Left ventricle myocardium superior (tissue), 1 donor: ENCODE data around the gene ADAMTS1. TPM values are rescaled to one million over a fixed set of nuclear protein-coding genes. Genes with fewer than 3 reads are reported as not detected.

ENCODE experiments used
- ATAC-seq: fragments of 200-7000 bp; cut with Tn5 transposase; one replicate; pipeline ENCODE4 v1.9.1; 2020; ENCODE audit warnings: mild to moderate bottlenecking, moderate library complexity
- DNase-seq: peaks from one replicate; pipeline ENCODE4 v3.0.0-alpha.2; 2020
- intact Hi-C: fragments of 100-400 bp; cut with micrococcal nuclease; formaldehyde crosslinking; loops from one replicate; pipeline ENCODE4 v1.11.0; 2022
- total RNA-seq: library from RNA; stranded (reverse); fragmentation: NEBNext Ultra II Directional; extraction: Animal tissue kit (Norgen Biotek cat#: 25700); gene quantifications from one replicate; pipeline ENCODE4 v1.2.1, GENCODE V29; 2021
- donor health status: DM: no; HTN: yes; CAD: no; lungs with severe emphysema.

Gene ADAMTS1
- total RNA-seq, 1 donor from 2014 or later: 41.8 TPM

- peak; percentile 22 for DNase-seq
- intact Hi-C loops: loop anchor here (2.0 to 10.0 kb wide), 3 partner anchors 1198 to 1900 kb away; no protein-coding TSS in a partner anchor
- no peak for ATAC-seq
Observed at GRCh38 chr21:26847002-26847401, 1.8 kb upstream of the ADAMTS1 start.

DNA sequence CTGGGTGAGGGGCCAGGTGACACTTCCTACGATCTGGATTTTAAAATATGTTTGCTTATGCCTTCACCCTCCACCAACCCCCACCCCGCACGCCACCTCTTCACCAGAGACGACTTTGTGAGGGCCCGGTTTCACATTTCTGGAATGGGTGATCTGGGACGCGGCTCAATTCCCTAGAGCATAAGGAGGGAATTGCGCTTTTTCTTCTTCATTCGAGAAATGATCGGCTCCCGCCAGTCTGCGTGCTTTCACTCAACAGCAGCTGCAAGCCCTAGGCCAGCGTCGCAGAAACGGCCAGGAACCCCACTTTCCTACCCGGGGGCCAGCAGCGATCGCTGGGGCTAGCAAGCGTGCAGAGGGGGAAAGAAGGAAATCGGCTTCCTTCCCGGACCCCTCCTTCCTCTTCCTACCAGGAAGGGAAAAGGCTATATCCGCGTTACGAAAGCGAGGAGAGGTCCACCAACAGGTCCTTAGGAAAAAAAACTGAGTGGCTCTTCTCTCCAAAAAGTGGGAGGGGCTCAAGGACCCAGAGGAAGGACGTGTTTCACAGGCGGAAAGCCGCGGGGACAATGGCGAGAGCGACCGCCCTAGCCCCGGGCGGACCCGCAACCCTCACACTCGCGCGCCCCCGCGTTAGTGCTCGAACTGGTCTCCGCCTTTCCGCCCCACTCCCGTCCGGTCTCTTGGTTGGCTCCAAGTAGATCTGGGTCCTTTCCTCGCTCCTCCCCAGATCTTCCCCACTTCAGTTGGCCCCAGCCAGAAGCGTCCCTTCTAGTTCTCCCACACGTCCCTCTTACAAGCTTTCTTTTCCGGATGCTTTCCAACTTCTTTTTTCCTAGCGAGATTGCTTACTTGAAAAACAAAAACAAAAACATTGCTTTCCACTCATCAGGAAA lies 1.1 kb upstream of the ADAMTS1 start:
- ATAC-seq: peak; percentile 46
- intact Hi-C loops: loop anchor here (2.0 to 10.0 kb wide), 3 partner anchors 1199 to 1901 kb away; no protein-coding TSS in a partner anchor
- DNase-seq: peak; percentile 91

GRCh38 chr21:26845759-26846035 lies 488 bp upstream of the ADAMTS1 start:
- ATAC-seq (no peak), DNase-seq (no peak)
- intact Hi-C loops: loop anchor here (2.0 to 10.0 kb wide), 3 partner anchors 1199 to 1902 kb away; no protein-coding TSS in a partner anchor

GRCh38 chr21:26844258-26845065 lies 747 bp downstream of the ADAMTS1 start:
- peak; percentile 82 for DNase-seq
- intact Hi-C loops: loop anchor here (5.0 to 10.0 kb wide), 2 partner anchors 1200 to 1903 kb away; no protein-coding TSS in a partner anchor
- ATAC-seq: peak; percentile 63

GRCh38 chr21:26843933-26844257 lies 1.3 kb downstream of the ADAMTS1 start:
- intact Hi-C loops: loop anchor here (10.0 kb wide), 1 partner anchor 1201 kb away; no protein-coding TSS in a partner anchor
- DNase-seq (no peak), ATAC-seq (peak; percentile 1)

GRCh38 chr21:26842974-26843932 lies 2.0 kb downstream of the ADAMTS1 start:
- intact Hi-C loops: loop anchor here (10.0 kb wide), 1 partner anchor 1202 kb away; no protein-coding TSS in a partner anchor
- DNase-seq: peak; percentile 96
- ATAC-seq: peak; percentile 59

DNA sequence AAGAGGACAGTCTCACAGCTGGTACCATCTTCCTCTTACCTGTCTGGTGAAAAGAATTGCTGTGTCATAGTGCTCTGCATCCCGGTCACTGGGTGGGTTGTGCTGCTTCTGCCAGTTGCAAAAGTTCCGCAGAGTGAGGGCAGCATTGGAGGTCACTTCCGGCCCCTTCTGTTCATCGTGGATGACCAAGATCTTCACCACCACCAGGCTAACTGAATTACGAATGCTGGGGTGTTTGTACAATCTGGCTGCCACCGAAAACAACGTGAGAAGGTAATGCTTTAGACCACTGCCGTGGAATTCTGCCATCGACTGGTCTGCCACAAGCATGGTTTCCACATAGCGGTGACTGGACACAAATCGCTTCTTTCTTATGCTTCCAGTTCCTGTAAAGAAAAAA lies 2.9 kb downstream of the ADAMTS1 start:
- no peak for ATAC-seq
- no peak for DNase-seq
- intact Hi-C loops: loop anchor here (10.0 kb wide), 1 partner anchor 1203 kb away; no protein-coding TSS in a partner anchor

DNA sequence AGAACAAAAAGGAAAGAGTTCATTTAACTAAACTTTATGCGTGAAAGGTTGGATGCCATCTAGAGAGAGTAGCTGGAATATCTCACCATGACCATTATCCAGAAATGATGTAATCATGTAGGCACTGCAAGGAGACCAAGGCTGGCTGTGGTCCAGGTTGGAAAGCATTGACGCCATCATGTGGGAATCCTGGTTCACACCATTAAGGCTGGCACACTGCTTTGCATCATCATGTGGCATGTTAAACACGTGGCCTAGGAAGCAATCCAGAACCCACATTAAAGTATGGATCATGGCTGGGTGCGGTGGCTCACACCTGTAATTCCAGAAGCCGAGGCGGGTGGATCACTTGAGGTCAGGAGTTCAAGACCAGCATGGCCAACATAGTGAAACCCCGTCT lies 4.3 kb downstream of the ADAMTS1 start:
- intact Hi-C loops: loop anchor here (10.0 kb wide), 1 partner anchor 1204 kb away; no protein-coding TSS in a partner anchor
- no peak for ATAC-seq
- DNase-seq: peak; percentile 66

- DNase-seq: peak; percentile 36
- intact Hi-C loops: loop anchor here (10.0 kb wide), 1 partner anchor 1205 kb away; no protein-coding TSS in a partner anchor
- ATAC-seq: no peak
Observed at GRCh38 chr21:26840201-26840600, 5.0 kb downstream of the ADAMTS1 start.

DNA sequence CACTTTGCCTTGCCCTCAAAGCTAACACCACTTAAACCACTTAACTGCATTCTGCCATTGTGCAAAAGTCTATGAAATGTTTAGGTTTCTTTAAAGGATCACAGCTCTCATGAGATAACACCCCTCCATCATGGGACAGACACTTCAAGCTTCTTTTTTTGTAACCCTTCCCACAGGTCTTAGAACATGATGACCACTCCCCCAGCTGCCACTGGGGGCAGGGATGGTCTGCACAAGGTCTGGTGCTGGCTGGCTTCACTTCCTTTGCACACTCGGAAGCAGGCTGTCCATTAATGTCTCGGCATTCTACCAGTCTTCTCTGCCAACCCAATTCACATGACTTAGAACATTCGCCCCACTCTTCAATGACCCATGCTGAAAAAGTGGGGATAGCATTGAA lies 7.7 kb downstream of the ADAMTS1 start:
- intact Hi-C loops: no loop called here
- no peak for ATAC-seq
- DNase-seq: no peak

- intact Hi-C loops: no loop called here
- DNase-seq: no peak
- no peak for ATAC-seq
Observed at GRCh38 chr21:26836528-26836927, 8.7 kb downstream of the ADAMTS1 start.

DNA sequence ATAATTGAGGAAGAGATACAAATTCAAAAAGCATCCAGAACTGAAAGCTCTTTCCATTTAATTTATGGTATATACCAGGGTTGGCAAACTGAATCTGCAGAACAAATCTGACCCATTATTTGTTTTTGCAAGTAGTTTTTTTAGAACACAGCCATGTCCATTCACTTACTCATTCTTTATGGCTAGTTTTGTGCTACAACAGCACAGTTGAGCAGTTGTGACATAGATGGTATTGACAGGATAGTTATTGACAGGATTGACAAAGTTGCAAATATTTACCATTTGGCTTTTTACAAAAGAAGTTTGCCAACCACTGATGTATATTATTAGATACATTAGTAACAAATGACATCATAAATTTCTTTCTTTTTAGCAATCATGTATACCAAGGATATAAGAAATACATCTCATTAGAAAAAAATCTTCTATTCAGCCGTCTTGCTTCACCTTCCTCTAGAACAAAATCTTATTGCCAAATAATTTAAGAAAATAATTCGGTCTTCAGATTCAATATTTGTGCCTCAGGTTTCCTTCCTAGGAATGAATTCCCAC lies 9.4 kb downstream of the ADAMTS1 start:
- DNase-seq: no peak
- ATAC-seq: no peak
- intact Hi-C loops: no loop called here

GRCh38 chr21:26835027-26835713 lies 10.0 kb downstream of the ADAMTS1 start:
- intact Hi-C loops: no loop called here

GRCh38 chr21:26834181-26834905 lies 10.9 kb downstream of the ADAMTS1 start:
- intact Hi-C loops: no loop called here
- no peak for DNase-seq
- ATAC-seq: peak; percentile 22

More at GRCh38 chr21:26835027-26835713, 10.0 kb downstream of the ADAMTS1 start:
- no peak for DNase-seq
- peak; percentile 12 for ATAC-seq

- peak; percentile 61 for ATAC-seq
- no peak for DNase-seq
- intact Hi-C loops: no loop called here
Observed at GRCh38 chr21:26833460-26833939, 11.7 kb downstream of the ADAMTS1 start.

- ATAC-seq (no peak), DNase-seq (no peak)
- intact Hi-C loops: no loop called here
Observed at GRCh38 chr21:26833011-26833410, 12.2 kb downstream of the ADAMTS1 start.

- DNase-seq (no peak), ATAC-seq (no peak)
- intact Hi-C loops: no loop called here
Observed at GRCh38 chr21:26832546-26832945, 12.7 kb downstream of the ADAMTS1 start.
